ENCODE data around the gene NUBPL. TPM values are rescaled to one million over a fixed set of nuclear protein-coding genes. Genes with fewer than 3 reads are reported as not detected.

The NUBPL gene
- polyA plus RNA-seq, 1 donor (not counting 4 experiments of a cell fraction or from before 2014, with no cell fraction given) = 18.8 TPM

- dilution Hi-C loops (cut with MboI; ENCODE audit: extremely low pct_ligation_motif_present, low sequenced_read_pairs) = no loop called here
- no peak for DNase-seq (ENCODE audit: low read depth, low spot score)
- H4K20me1 ChIP-seq (ENCODE audit: control insufficient read depth, extremely low read depth, insufficient read depth, low read length) = no peaks in the 10 kb centered on the region
- no peaks in the 10 kb centered on the region for H3K79me2 ChIP-seq (ENCODE audit: control insufficient read depth, insufficient read depth, low read length)
- H3K4me1 ChIP-seq (ENCODE audit: control insufficient read depth, extremely low read depth, insufficient read depth, low read length) = no peaks in the 10 kb centered on the region
- no peak overlapping the region for H3K27ac ChIP-seq (ENCODE audit: control insufficient read depth, insufficient read depth, low read length)
- H3K36me3 ChIP-seq (ENCODE audit: control insufficient read depth in 2 of 2, extremely low read depth in 1 of 2, insufficient read depth in 2 of 2, low read length in 2 of 2) = no peaks in the 10 kb centered on the region
- H3K9me1 ChIP-seq (ENCODE audit: control insufficient read depth, extremely low read depth, insufficient read depth, low read length) = no peaks in the 10 kb centered on the region
- TF ChIP-seq, protein P1, sequence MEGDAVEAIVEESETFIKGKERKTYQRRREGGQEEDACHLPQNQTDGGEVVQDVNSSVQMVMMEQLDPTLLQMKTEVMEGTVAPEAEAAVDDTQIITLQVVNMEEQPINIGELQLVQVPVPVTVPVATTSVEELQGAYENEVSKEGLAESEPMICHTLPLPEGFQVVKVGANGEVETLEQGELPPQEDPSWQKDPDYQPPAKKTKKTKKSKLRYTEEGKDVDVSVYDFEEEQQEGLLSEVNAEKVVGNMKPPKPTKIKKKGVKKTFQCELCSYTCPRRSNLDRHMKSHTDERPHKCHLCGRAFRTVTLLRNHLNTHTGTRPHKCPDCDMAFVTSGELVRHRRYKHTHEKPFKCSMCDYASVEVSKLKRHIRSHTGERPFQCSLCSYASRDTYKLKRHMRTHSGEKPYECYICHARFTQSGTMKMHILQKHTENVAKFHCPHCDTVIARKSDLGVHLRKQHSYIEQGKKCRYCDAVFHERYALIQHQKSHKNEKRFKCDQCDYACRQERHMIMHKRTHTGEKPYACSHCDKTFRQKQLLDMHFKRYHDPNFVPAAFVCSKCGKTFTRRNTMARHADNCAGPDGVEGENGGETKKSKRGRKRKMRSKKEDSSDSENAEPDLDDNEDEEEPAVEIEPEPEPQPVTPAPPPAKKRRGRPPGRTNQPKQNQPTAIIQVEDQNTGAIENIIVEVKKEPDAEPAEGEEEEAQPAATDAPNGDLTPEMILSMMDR (optimal IDR thresholded peaks at IDR 0.05 in 1 of 3, IDR thresholded peaks at IDR 0.05 in 1 of 3, conservative IDR thresholded peaks at IDR 0.05 in 1 of 3; ENCODE audit: extremely low read depth in 1 of 3, insufficient read depth in 2 of 3, low read length in 3 of 3) = no peak
- TF ChIP-seq EZH2 (IDR thresholded peaks at IDR 0.05; ENCODE audit: low read length) = no peak
- H3K9ac ChIP-seq (ENCODE audit: control insufficient read depth, extremely low read depth, insufficient read depth, low read length) = no peak overlapping the region
- no peaks in the 10 kb centered on the region for H3K27me3 ChIP-seq (ENCODE audit: control insufficient read depth, extremely low read depth, insufficient read depth, low read length)
- no peaks in the 10 kb centered on the region for H3K9me3 ChIP-seq (ENCODE audit: control insufficient read depth, low read depth, low read length)
- no peak overlapping the region for H3K4me3 ChIP-seq (ENCODE audit: control insufficient read depth in 2 of 3, extremely low read depth in 1 of 3, insufficient read depth in 2 of 3, low read depth in 1 of 3, low read length in 3 of 3)
- no peak overlapping the region for H2AFZ ChIP-seq (ENCODE audit: control insufficient read depth, low read length)
- no peak overlapping the region for H3K4me2 ChIP-seq (ENCODE audit: control insufficient read depth, extremely low read depth, insufficient read depth, low read depth, low read length)
- no peak for FAIRE-seq
Measured at GRCh38 chr14:31582836-31583452, 21.7 kb downstream of the NUBPL start.

- H2AFZ ChIP-seq (ENCODE audit: control insufficient read depth, low read length) = no peak overlapping the region
- H3K9me3 ChIP-seq (ENCODE audit: control insufficient read depth, low read depth, low read length) = no peaks in the 10 kb centered on the region
- H3K27me3 ChIP-seq (ENCODE audit: control insufficient read depth, extremely low read depth, insufficient read depth, low read length) = no peaks in the 10 kb centered on the region
- H3K4me3 ChIP-seq (ENCODE audit: control insufficient read depth in 2 of 3, extremely low read depth in 1 of 3, insufficient read depth in 2 of 3, low read depth in 1 of 3, low read length in 3 of 3) = no peak overlapping the region
- no peak for DNase-seq (ENCODE audit: low read depth, low spot score)
- no peaks in the 10 kb centered on the region for H3K36me3 ChIP-seq (ENCODE audit: control insufficient read depth in 2 of 2, extremely low read depth in 1 of 2, insufficient read depth in 2 of 2, low read length in 2 of 2)
- no peaks in the 10 kb centered on the region for H3K9me1 ChIP-seq (ENCODE audit: control insufficient read depth, extremely low read depth, insufficient read depth, low read length)
- TF ChIP-seq, protein P1 (optimal IDR thresholded peaks at IDR 0.05 in 1 of 3, IDR thresholded peaks at IDR 0.05 in 1 of 3, conservative IDR thresholded peaks at IDR 0.05 in 1 of 3; ENCODE audit: extremely low read depth in 1 of 3, insufficient read depth in 2 of 3, low read length in 3 of 3) = no peak
- TF ChIP-seq EZH2 (IDR thresholded peaks at IDR 0.05; ENCODE audit: low read length) = no peak
- H4K20me1 ChIP-seq (ENCODE audit: control insufficient read depth, extremely low read depth, insufficient read depth, low read length) = no peaks in the 10 kb centered on the region
- dilution Hi-C loops (cut with MboI; ENCODE audit: extremely low pct_ligation_motif_present, low sequenced_read_pairs) = no loop called here
- H3K79me2 ChIP-seq (ENCODE audit: control insufficient read depth, insufficient read depth, low read length) = no peaks in the 10 kb centered on the region
- no peak overlapping the region for H3K9ac ChIP-seq (ENCODE audit: control insufficient read depth, extremely low read depth, insufficient read depth, low read length)
- no peak overlapping the region for H3K4me2 ChIP-seq (ENCODE audit: control insufficient read depth, extremely low read depth, insufficient read depth, low read depth, low read length)
- H3K4me1 ChIP-seq (ENCODE audit: control insufficient read depth, extremely low read depth, insufficient read depth, low read length) = no peaks in the 10 kb centered on the region
- no peak for FAIRE-seq
- no peak overlapping the region for H3K27ac ChIP-seq (ENCODE audit: control insufficient read depth, insufficient read depth, low read length)
Measured at GRCh38 chr14:31590206-31590605, 29.0 kb downstream of the NUBPL start.
